Left ventricle myocardium superior (tissue), 1 donor: ENCODE results near the gene COG7. TPM values are rescaled to one million over a fixed set of nuclear protein-coding genes. Genes with fewer than 3 reads are reported as not detected.
A peak's percentile ranks its signal among the peaks of the same experiment; 100 is the strongest.
"Not testable (repeated sequence)": the region's sequence is repeated elsewhere in the genome, so short reads cannot be mapped to it uniquely, and the experiment has no call there.

Source experiments
- ATAC-seq: fragments of 200-7000 bp; cut with Tn5 transposase; one replicate; pipeline ENCODE4 v1.9.1; 2020; ENCODE audit warnings: mild to moderate bottlenecking, moderate library complexity
- DNase-seq: peaks from one replicate; pipeline ENCODE4 v3.0.0-alpha.2; 2020
- intact Hi-C: fragments of 100-400 bp; cut with micrococcal nuclease; formaldehyde crosslinking; loops from one replicate; pipeline ENCODE4 v1.11.0; 2022
- long read RNA-seq: library from polyadenylated mRNA; unstranded; transcript quantifications from one replicate; pipeline ENCODE4 v2.0.0, GENCODE V29; 2021
- total RNA-seq: library from RNA; stranded (reverse); fragmentation: NEBNext Ultra II Directional; extraction: Animal tissue kit (Norgen Biotek cat#: 25700); gene quantifications from one replicate; pipeline ENCODE4 v1.2.1, GENCODE V29; 2021
- donor health status: DM: no; HTN: yes; CAD: no; lungs with severe emphysema.

Gene COG7
- 11.3 TPM for total RNA-seq
- long read RNA-seq, transcript COG7-201 (17 exons, 2,926 nt): major isoform, 8 of 13 reads
- long read RNA-seq, partial matches to known transcripts: 4 of 13 reads
- long read RNA-seq, other reads (novel, unspliced or antisense): 1 of 13 reads

DNA sequence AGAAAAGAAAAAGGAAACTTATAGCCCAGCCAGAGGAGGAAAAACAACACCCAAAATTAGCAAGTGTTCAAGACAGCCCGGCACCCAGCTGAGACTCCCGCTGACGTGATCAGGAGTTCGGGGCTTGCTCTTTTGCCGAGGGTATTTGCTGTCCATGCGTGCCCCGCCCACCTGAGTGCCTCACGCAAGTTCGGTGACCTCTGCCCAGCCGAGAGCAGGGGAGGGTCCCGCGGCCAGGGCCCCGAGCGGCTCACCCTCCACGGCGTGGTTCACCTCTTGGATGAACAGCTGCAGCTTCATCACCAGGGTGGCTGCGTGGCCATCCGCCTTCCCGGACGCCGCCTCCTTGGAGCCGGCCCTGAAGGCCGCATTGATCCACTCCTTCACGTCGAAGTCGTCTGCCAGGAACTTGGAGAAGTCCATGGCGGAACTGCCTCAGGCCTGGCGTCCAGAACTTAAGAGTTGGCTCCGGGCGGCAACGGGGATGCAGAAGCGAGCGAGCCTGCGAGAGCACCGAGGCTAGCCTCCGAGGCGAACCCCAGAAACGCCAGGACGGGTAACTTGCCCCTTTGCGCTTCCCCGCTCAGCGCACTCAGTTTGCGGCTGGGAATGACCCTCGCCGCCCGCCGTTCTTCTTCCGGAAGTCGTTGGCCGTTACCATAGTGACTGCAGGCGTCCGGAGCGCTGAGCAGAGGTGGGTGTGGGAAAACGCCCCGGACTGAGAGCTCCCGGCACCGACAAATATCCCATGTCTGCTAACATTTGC lies at the start of gene COG7:
Gene COG7 (minus strand): TSS at position 618 of the 766 bp plus-strand sequence. CDS start 195 bp downstream, at position 423.
- peak; percentile 97 for ATAC-seq
- intact Hi-C loops: no loop called here
- DNase-seq: peak; percentile 93

DNA sequence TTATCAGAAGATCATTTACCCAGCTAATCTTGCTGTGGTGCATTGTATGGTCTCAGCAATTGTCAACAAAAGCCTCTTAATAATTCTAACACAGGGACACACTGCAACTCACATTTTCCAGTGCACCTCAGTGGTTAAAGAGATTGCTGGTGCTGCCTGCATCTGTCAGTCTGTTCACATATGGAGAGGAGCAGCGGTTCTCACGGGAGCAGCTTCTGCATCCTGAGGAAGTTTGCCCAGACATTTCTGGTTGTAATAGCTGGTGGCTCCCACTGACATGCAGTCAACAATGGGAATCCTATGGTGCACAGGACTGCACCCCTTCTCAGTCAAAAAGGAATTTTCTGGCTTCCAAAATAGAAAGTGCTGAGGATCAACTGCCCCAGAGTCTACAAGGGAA lies 49.5 kb upstream of the COG7 start:
- ATAC-seq: no peak
- DNase-seq: no peak
- intact Hi-C loops: no loop called here

DNA sequence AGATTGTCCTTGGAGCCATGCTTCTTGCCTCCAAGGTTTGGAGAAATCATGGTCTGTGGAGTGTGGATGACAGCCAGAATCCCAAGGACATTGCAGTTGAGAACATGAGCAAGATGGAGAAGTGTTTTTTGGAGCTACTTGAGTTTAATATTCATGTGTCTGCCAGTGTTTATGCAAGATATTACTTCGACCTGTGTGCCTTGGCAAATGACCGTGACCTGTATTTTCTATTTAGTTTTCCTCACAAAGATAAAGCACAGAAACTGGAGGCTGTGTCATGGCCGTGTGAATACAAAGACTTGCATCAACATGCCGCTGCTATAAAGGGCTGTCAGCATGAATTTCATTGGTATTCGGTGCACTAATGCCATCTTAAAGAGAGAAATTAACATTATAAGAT lies 48.3 kb upstream of the COG7 start:
- ATAC-seq: no peak
- intact Hi-C loops: no loop called here

DNA sequence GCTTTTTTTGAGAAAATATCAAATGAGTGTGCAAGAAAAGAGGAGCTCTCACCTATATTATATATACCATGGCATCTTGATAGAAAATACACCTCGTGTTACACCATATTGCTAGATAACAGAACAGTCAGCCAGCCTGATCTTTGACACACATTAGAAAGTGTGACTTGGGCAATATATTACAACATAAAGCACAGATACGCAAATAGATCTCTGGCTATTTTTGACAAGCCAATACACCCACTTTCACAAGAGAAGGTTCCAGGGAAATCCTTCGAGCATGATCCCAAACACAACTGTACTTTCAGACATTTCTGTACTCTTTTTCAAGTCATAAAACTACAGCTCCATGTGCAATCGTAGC lies 47.9 kb upstream of the COG7 start:
- DNase-seq (no peak), ATAC-seq (no peak)
- intact Hi-C loops: no loop called here

More for the DNA sequence above, 48.3 kb upstream of the COG7 start:
- no peak for DNase-seq

DNA sequence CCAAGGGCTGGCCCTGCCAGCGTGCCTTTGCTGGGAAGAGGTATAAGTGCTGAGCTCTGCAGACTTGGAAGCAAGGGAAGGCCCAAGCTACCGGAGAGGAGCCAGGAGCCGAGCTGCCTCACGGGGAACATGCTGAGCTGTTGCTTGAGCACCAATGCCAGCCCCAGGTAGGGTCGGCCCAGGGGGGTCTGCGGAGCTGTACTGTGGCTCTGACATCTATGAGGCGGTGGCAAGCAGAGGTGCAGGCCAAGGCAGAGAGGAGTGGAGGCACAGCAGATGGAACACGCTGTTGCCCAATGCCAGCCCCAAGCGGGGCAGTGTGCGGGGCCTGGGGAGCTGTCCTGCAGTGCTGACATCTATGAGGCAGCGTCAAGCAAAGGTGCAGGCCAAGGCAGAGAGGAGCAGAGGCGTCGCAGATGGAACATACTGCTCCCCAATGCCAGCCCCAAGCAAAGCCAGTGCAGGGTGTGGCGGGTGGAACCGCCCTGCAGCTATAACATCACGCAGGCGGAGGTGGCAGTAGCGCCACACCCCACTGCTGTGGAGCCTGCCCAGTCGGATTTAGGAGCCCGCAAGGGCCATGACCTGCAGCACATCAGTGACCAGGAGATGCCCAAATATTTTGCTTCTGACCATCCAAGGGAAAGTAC lies 47.3 kb upstream of the COG7 start:
- no peak for DNase-seq
- intact Hi-C loops: no loop called here
- ATAC-seq: no peak

DNA sequence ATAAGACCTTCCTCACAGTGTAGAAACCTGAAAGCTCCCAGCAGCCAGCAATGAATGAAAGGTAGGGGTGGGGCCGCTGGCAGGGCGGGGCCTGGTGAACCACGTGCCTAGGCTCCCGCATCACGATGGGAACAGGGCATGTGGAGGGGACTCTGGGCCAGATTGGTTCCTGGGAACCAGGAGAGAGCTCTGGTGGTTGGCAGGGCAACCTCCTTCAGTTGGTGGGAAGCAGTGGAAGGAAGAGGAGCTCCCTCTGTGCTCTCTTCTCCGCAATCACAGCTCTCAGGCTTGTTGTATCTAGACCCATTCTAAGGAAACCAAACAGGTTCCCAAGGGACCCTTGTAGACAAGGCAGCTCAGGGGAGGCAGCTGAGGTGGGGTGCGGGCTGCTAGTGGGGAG lies 46.8 kb upstream of the COG7 start:
- ATAC-seq (no peak), DNase-seq (no peak)
- intact Hi-C loops: no loop called here

DNA sequence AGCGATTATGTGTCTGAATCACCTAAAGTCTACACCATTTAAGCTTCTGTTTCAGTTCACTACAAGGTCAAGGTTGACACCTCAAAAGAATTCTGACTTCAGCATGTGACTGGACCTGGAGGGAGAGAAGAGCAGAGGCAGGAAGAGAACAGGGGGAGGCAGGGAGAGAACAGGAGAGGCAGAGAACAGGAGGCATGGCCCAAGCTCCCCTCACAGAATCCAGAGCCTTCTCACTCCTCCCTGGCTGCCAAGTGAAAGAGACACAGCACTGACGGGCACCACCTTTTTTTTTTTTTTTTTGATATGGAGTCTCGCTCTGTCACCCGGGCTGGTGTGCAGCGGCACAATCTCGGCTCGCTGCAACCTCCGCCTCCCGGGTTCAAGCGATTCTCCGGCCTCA lies 45.9 kb upstream of the COG7 start:
- no peak for DNase-seq
- intact Hi-C loops: no loop called here
- ATAC-seq: peak; percentile 76

DNA sequence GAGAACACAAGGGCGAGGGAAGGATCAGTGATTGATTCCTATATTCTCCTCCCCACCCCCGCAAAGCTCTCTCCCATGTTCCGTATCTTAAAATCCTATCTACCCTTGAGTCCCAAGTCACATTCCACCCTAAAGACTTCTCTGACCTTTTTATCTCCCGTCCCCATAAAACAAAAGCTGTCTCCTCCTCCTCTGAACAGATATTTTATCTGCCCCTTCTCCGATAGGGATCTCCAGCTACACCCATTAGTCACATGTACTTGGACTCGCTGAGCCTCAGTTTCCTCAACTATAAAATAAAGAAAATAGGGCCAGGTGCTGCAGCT lies 44.5 kb upstream of the COG7 start:
- DNase-seq (no peak), ATAC-seq (no peak)
- intact Hi-C loops: no loop called here

GRCh38 chr16:23496821-23497542 lies 44.0 kb upstream of the COG7 start:
- no peak for DNase-seq
- ATAC-seq: peak; percentile 57
- intact Hi-C loops: no loop called here

GRCh38 chr16:23495671-23496070 lies 42.7 kb upstream of the COG7 start:
- intact Hi-C loops: no loop called here
- DNase-seq (no peak), ATAC-seq (no peak)

DNA sequence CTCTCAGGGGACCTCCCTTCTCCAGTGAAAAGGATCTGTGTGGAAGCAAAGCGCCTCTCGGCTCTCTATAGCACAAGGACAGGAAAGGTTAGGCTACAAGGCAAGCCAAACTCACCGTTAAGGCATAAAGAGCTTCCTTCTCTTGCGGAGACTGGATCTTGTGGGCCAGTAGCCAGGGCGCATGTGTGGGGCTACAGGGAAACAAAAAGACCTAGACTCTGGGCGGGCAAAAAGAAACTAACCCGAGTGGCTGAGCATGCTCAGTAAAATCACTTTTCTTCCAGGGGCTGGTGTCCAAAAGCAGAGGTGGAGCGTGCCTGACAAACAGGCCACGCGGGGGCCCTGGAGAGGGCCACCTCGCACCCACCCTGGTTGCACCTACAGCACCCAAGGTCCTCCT lies 41.2 kb upstream of the COG7 start:
- no peak for ATAC-seq
- intact Hi-C loops: no loop called here

GRCh38 chr16:23491490-23492391 lies 38.8 kb upstream of the COG7 start:
- no peak for DNase-seq
- peak; percentile 21 for ATAC-seq
- intact Hi-C loops: no loop called here

More for the DNA sequence above, 41.2 kb upstream of the COG7 start:
- DNase-seq: no peak

DNA sequence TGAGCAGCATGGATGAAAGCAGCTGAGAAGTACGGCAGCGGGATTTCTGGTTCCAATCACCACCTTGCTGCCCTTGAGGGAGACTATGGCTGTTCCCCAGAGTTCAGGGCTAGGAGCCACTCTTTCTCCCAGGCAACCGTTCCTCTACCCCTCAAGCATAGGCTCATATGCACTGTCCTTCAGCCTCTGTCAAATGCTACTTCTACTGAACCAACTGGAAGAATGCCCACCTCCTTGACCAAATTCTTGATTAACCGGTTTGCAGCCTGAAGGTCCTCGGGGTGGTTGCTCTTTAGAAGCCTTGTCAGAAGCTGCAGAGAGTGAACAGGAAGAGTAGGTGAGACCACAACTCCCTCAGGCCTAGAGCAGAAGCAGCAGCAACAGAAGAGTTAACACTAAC lies 33.5 kb upstream of the COG7 start:
- DNase-seq (no peak), ATAC-seq (no peak)
- intact Hi-C loops: no loop called here

- ATAC-seq: no peak
- DNase-seq: no peak
- intact Hi-C loops: no loop called here
These were observed 32.9 kb upstream of the COG7 start for GRCh38 chr16:23485841-23486240.

- intact Hi-C loops: no loop called here
- no peak for ATAC-seq
- no peak for DNase-seq
These were observed 32.2 kb upstream of the COG7 start for GRCh38 chr16:23485257-23485614.

DNA sequence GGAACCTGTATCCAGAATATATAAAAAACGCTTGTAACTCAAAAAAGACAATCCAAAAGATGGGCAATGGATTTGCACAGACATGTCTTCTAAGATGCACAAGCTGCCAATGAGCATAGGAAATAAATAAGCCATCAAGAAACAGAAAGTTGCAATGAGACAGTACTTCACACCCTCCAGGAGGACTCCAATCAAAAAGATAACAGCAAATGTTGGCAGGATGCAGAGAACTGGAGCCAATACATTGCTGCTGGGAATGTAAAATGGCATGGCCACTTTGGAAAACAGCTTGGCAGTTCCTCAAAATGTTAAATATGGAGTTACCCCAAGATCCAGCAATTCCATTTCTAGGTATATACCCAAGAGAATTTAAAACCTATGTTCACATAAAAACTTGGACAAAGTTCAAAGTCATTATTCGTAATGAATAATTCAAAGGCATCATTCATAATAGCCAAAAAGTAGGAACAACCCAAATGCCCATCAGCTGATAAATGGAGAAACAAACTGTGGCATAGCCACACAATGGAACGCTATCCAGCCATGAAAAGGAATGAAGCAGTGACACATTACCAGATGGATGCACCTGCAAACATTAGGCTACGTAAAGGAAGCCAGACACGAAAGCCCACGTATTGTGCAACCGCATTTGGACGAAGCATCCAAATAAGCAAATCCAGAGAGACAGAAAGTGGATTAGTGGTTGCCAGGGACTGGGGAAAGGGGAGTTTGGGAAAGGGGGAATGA lies 31.7 kb upstream of the COG7 start:
- DNase-seq (no peak), ATAC-seq (peak; percentile 68)
- intact Hi-C loops: no loop called here

- intact Hi-C loops, DNase-seq, ATAC-seq: not testable (repeated sequence)
These were observed 30.5 kb upstream of the COG7 start for GRCh38 chr16:23483492-23483891.

- DNase-seq (no peak), ATAC-seq (no peak)
- intact Hi-C loops: no loop called here
These were observed 29.8 kb upstream of the COG7 start for GRCh38 chr16:23482778-23483177.

DNA sequence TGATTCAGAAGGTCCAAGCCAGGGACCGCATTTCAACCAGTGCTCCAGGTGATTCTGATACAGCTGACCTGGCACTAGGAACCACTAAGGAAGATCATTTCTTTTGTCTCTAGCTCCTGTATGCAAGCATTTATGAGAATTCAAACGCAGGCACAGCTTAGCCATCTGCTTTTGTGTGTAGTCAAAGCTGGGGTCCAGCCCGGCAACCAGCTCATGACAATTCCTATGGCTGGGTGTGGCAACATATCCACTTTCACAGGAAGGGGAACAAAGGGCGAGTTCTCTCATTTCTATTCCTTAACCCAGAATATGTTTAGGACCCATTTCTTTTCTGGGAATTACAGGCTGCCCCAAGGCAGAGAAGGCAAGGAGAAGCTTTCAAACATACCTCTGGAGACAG lies 27.3 kb upstream of the COG7 start:
- no peak for ATAC-seq
- no peak for DNase-seq
- intact Hi-C loops: no loop called here
